Keratinocyte (primary cell): Measurements from ENCODE around the gene CFAP69.

ENCODE experiments used
- EZH2 ChIP-seq: IDR thresholded peaks from one replicate; pipeline ENCODE4 v1.6.1; 2012; ENCODE audit warnings: inconsistent platforms, mild to moderate bottlenecking, low read length, moderate library complexity
- TF ChIP-seq, protein P1 (sequence below), 3 experiments: IDR thresholded peaks in 1 of 3; conservative IDR thresholded peaks in 1 of 3; optimal IDR thresholded peaks in 1 of 3; 2 replicates in 2 of 3; 3 replicates in 1 of 3; pipeline versions ENCODE3 to v1.5.1; 2011; ENCODE audit warnings: low read length in 3 of 3, mild to moderate bottlenecking in 3 of 3, moderate library complexity in 2 of 3, control low read depth in 1 of 3, inconsistent platforms in 1 of 3; ENCODE audit not compliant: insufficient read depth in 2 of 3; ENCODE audit errors: extremely low read depth in 1 of 3

DNA sequence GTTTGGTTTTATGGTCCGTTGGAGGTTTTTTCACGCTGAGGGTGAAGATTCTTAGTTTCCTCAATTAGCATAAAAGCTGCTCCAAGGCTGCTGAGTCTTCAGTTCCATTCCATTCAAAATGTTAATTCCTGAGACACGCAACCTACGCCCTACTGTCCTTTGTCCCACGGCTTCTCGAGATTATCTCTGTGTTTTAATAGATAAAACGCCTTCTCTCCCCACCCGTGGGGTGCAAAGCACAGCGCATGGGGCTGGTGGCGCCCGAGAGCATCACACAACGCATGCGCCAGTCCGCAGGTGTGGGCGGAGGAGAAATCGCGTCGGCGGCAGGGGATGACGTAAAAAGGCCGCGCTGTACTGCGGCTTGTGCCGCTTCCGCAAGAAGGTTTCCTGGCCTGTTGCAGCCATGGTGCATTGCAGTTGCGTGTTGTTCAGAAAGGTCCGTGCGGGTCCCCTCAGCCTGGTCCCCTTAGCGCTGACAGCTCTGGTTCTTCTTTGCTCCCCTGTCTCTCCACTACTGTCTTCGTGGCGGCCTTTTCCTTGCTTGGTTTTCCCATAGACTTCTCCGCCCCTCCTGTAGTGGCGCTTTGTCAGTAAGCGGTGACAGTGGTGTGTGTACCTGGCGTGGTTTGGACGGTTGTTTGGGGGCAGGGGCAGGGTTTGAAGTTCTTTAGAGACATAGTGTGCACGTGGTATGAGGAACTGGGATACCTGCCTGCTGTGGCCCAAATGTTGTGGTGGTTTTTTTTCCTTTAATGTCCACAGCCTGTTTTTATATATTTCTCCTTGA, 101.6 kb downstream of the CFAP69 start, which contains the start of gene GTPBP10:
- TF ChIP-seq, protein P1, sequence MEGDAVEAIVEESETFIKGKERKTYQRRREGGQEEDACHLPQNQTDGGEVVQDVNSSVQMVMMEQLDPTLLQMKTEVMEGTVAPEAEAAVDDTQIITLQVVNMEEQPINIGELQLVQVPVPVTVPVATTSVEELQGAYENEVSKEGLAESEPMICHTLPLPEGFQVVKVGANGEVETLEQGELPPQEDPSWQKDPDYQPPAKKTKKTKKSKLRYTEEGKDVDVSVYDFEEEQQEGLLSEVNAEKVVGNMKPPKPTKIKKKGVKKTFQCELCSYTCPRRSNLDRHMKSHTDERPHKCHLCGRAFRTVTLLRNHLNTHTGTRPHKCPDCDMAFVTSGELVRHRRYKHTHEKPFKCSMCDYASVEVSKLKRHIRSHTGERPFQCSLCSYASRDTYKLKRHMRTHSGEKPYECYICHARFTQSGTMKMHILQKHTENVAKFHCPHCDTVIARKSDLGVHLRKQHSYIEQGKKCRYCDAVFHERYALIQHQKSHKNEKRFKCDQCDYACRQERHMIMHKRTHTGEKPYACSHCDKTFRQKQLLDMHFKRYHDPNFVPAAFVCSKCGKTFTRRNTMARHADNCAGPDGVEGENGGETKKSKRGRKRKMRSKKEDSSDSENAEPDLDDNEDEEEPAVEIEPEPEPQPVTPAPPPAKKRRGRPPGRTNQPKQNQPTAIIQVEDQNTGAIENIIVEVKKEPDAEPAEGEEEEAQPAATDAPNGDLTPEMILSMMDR (optimal IDR thresholded peaks at IDR 0.05 in 1 of 3, IDR thresholded peaks at IDR 0.05 in 1 of 3, conservative IDR thresholded peaks at IDR 0.05 in 1 of 3; ENCODE audit: extremely low read depth in 1 of 3, insufficient read depth in 2 of 3, low read length in 3 of 3): peak; percentile 82 to 90 (median 83)
- TF ChIP-seq EZH2: no peak
